Type B pancreatic cell (in vitro differentiated cells): ENCODE measurements around the gene TMEM252. TPM values are rescaled to one million over a fixed set of nuclear protein-coding genes. Genes with fewer than 3 reads are reported as not detected.

Source experiments
- DNase-seq: peaks from one replicate; pipeline ENCODE4 v3.0.0; 2021; ENCODE audit warnings: mixed read lengths; ENCODE audit not compliant: unreplicated experiment; ENCODE audit errors: extremely low spot score
- H3K27ac Mint-ChIP-seq: 2 replicates; pipeline ENCODE4 v1.8.0; 2021; ENCODE audit warnings: mild to moderate bottlenecking, mixed read lengths
- H3K27me3 Mint-ChIP-seq: 2 replicates; pipeline ENCODE4 v1.8.0; 2021; ENCODE audit warnings: mixed read lengths
- H3K36me3 Mint-ChIP-seq: 2 replicates; pipeline ENCODE4 v1.8.0; 2021; ENCODE audit warnings: mixed read lengths
- H3K4me1 Mint-ChIP-seq: one replicate; pipeline ENCODE4 v1.8.0; 2021; ENCODE audit warnings: mixed read lengths; ENCODE audit not compliant: unreplicated experiment
- H3K4me3 Mint-ChIP-seq: 2 replicates; pipeline ENCODE4 v1.8.0; 2021; ENCODE audit warnings: mild to moderate bottlenecking, mixed read lengths
- H3K9me3 Mint-ChIP-seq: 2 replicates; pipeline ENCODE4 v1.8.0; 2021; ENCODE audit warnings: mixed read lengths
- total RNA-seq: library from RNA; stranded (reverse); gene quantifications from 2 replicates; pipeline ENCODE4 v1.2.1, GENCODE V29; 2021; ENCODE audit warnings: low replicate concordance
- TF ChIP-seq, protein P1 (sequence below): fragments of 200-600 bp; sonication (generic); conservative IDR thresholded peaks from 2 replicates; pipeline ENCODE4 v1.5.0; 2021; ENCODE audit warnings: antibody characterized with exemption, mild to moderate bottlenecking

TMEM252 gene
- total RNA-seq, 1 donor from 2014 or later, result 0.80 TPM

DNA sequence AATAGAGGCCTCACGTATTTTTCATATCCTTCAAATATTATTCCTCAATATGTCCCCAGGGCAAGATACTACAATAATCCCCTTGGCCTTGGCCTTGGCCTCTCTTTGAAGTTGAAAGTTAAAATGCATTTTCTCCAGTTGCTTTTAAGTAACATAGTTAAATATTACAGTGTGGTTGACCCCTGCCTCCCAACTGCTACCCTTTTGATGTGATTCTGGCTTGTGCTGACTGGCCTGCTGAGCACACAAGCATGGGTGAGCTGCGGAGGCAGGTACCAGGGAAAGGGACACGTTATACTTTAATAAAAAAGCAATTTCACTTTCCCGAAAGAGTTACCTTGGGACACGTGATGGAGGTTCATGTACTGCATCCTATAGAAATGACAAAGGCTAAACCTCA lies 17.9 kb upstream of the TMEM252 start:
- no peaks in the 10 kb centered on the region for H3K36me3 Mint-ChIP-seq

GRCh38 chr9:68555437-68556150 lies 14.9 kb upstream of the TMEM252 start:
- H3K27me3 Mint-ChIP-seq, result no peaks in the 10 kb centered on the region
- TF ChIP-seq, protein P1, sequence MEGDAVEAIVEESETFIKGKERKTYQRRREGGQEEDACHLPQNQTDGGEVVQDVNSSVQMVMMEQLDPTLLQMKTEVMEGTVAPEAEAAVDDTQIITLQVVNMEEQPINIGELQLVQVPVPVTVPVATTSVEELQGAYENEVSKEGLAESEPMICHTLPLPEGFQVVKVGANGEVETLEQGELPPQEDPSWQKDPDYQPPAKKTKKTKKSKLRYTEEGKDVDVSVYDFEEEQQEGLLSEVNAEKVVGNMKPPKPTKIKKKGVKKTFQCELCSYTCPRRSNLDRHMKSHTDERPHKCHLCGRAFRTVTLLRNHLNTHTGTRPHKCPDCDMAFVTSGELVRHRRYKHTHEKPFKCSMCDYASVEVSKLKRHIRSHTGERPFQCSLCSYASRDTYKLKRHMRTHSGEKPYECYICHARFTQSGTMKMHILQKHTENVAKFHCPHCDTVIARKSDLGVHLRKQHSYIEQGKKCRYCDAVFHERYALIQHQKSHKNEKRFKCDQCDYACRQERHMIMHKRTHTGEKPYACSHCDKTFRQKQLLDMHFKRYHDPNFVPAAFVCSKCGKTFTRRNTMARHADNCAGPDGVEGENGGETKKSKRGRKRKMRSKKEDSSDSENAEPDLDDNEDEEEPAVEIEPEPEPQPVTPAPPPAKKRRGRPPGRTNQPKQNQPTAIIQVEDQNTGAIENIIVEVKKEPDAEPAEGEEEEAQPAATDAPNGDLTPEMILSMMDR, result no peak
- peaks cover 10% of the 10 kb centered on the region for H3K4me1 Mint-ChIP-seq
- H3K36me3 Mint-ChIP-seq, result no peaks in the 10 kb centered on the region
- DNase-seq, result no peak
- H3K27ac Mint-ChIP-seq, result no peak overlapping the region
- H3K4me3 Mint-ChIP-seq, result no peak overlapping the region
- H3K9me3 Mint-ChIP-seq, result no peaks in the 10 kb centered on the region

More for the DNA sequence above, 17.9 kb upstream of the TMEM252 start:
- no peak overlapping the region for H3K27ac Mint-ChIP-seq
- peaks cover 8% of the 10 kb centered on the region for H3K27me3 Mint-ChIP-seq
- H3K4me3 Mint-ChIP-seq, result no peak overlapping the region
- no peak for DNase-seq
- H3K4me1 Mint-ChIP-seq, result peaks cover 5% of the 10 kb centered on the region
- TF ChIP-seq, protein P1, result no peak
- no peaks in the 10 kb centered on the region for H3K9me3 Mint-ChIP-seq

DNA sequence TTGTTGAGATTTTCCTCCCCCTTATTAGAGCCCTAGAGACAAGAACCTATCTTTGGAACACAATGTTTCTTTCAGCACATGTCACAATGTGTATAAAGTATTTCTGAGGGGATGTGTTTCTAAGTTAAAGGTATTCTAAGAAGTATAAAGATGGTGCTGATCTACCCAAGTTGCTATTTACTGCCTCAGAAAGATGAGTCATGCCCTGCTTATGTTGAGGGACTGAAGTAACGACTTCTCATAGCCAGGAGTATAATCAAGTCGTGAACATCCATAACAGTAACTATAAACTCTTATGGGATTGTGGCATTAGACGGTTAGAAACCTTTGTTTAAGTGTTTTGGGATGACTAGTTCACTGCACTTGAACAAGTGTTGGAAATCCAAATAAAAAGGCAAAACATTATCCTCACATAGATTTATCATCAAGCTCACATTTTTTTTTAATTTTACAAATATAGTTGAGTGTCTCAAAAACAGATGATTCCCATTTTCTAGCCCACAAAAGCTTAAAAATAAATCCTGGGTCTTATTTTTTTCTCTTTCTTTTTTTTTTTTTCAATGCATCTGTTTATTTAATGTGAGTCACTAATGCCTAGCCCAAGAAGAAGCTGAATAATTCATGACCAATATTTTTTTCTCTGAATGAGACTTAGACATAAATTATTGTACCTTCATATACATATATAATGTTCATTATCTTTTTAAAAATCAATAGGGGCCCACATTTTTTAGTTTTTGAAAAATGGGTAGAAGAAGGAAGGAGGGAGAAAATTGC lies 12.2 kb upstream of the TMEM252 start:
- peaks cover 5% of the 10 kb centered on the region for H3K27me3 Mint-ChIP-seq

GRCh38 chr9:68551191-68551590 lies 10.5 kb upstream of the TMEM252 start:
- H3K4me1 Mint-ChIP-seq, result peaks cover 15% of the 10 kb centered on the region
- H3K27ac Mint-ChIP-seq, result no peak overlapping the region
- H3K36me3 Mint-ChIP-seq, result no peaks in the 10 kb centered on the region
- H3K9me3 Mint-ChIP-seq, result no peaks in the 10 kb centered on the region
- H3K27me3 Mint-ChIP-seq, result peaks cover 9% of the 10 kb centered on the region
- no peak for DNase-seq
- TF ChIP-seq, protein P1, result no peak
- H3K4me3 Mint-ChIP-seq, result no peak overlapping the region

More for the DNA sequence above, 12.2 kb upstream of the TMEM252 start:
- no peaks in the 10 kb centered on the region for H3K36me3 Mint-ChIP-seq
- H3K4me1 Mint-ChIP-seq, result peaks cover 8% of the 10 kb centered on the region
- no peaks in the 10 kb centered on the region for H3K9me3 Mint-ChIP-seq
- DNase-seq, result no peak
- H3K27ac Mint-ChIP-seq, result no peak overlapping the region
- no peak overlapping the region for H3K4me3 Mint-ChIP-seq
- TF ChIP-seq, protein P1, result no peak

DNA sequence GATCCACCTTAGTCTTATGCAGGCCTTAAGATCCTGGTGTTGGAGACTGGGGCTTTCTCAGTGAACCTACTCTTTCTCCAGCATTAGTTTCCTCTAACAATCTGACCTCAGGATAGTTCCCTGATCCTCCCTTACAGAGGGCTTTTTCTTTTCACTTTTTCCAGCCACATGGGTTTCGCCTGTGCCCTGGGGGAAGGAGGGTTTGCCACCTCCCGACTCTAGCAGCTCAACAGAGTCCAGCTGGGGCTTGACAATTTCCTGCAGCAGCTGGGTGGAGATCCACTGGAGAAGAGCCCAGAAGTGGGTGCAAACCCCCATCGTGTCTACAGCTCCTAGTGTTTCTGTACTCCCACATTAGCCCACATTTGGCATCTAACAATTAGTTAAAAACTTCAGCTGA lies 7.6 kb upstream of the TMEM252 start:
- Mint-ChIP-seq H3K4me1 (peaks cover 15% of the 10 kb centered on the region), H3K27me3 (peaks cover 15% of the 10 kb centered on the region), H3K4me3 (no peak overlapping the region), H3K27ac (no peak overlapping the region), H3K9me3 (no peaks in the 10 kb centered on the region), H3K36me3 (no peaks in the 10 kb centered on the region)
- no peak for DNase-seq
- TF ChIP-seq, protein P1, result no peak
